ENCODE results near the gene ST6GAL2. TPM values are rescaled to one million over a fixed set of nuclear protein-coding genes. Genes with fewer than 3 reads are reported as not detected.
A peak's percentile ranks its signal among the peaks of the same experiment; 100 is the strongest.

The ST6GAL2 gene
- polyA plus RNA-seq, 1 of the 3 experiments (the other 2 are of a cell fraction): 0.77 TPM

DNA sequence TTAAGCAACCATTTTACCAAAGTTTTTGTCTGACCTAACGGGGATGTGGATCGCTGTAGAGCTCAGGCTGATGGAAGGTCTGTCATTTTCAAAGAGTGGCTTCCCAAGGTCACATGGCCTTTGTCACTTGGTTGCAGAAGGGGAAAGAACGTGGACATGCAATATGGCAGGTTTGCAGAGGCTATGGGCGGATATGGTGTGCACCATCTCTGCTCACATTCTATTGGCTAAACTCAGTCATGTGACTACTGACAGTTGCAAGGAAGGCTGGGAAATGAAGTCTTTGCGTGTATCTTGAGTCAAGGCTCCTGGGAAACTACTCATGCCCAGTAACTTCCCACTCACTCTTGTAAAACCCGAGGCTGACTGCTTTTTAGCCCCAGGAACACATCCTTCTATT lies 96.8 kb downstream of the ST6GAL2 start:
- DNase-seq: no peak

DNA sequence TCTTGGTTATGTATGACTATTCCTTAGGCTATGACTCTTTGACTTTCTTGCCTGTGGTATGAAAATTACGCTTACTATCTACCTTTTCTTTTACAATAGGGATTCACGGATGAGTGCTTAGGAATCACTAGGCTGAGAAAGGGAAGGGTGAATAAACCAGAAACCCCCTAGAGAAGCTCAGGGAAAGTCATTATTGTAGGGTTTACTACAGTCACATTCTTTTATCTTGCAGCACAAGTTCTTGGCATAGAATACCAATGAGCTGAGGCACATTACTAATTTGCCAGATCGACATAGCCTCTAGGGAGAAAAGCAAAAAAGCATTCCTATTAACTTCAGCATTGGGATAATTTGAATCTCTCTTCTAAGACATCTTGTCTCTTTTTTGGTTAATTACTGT lies 103.3 kb downstream of the ST6GAL2 start:
- 36% methylated on average over 3 of the region's 3 CpGs for WGBS (ENCODE audit: low lambda C conversion rate)
- Histone ChIP-seq H3K9me2 (no peaks in the 10 kb centered on the region), H3K36me3 (replicated peaks in 1 of 2; ENCODE audit: control insufficient read depth in 1 of 2, insufficient read depth in 2 of 2, low read length in 1 of 2) (no peaks in the 10 kb centered on the region), H3K9me3 (no peaks in the 10 kb centered on the region), H3F3A (replicated peaks; ENCODE audit: insufficient read depth) (no peaks in the 10 kb centered on the region), H3K79me2 (ENCODE audit: insufficient read depth) (no peaks in the 10 kb centered on the region), H3K4me1 (ENCODE audit: control insufficient read depth in 1 of 2, insufficient read depth in 2 of 2, low read depth in 1 of 2, low read length in 1 of 2) (no peaks in the 10 kb centered on the region), H3K9ac (no peak overlapping the region), H3K4me2 (no peak overlapping the region), H3K27me3 (ENCODE audit: insufficient read depth) (no peaks in the 10 kb centered on the region; the same call in 1 of the 2 replicates), H3K4me3 (ENCODE audit: low read depth in 2 of 2, low read length in 1 of 2) (no peak overlapping the region), H4K20me1 (ENCODE audit: insufficient read depth) (no peaks in the 10 kb centered on the region), H3K27ac (ENCODE audit: low read depth in 2 of 2, low read length in 1 of 2) (no peak overlapping the region), H2AFZ (ENCODE audit: low read depth) (no peak overlapping the region)
- ChIA-PET CTCF (no interaction called here), POLR2A (no interaction called here)
- DNase-seq: no peak
- TF ChIP-seq TAF1 (IDR thresholded peaks at IDR 0.05; ENCODE audit: borderline replicate concordance, low read depth, low read length): no peak
- no peak for TF ChIP-seq ELF1 (IDR thresholded peaks at IDR 0.05)
- no peak for TF ChIP-seq ZBTB33 (IDR thresholded peaks at IDR 0.05; ENCODE audit: borderline replicate concordance, low read depth)
- TF ChIP-seq NFIC (IDR thresholded peaks at IDR 0.05; ENCODE audit: borderline replicate concordance): no peak
- TF ChIP-seq YY1 (IDR thresholded peaks at IDR 0.05; ENCODE audit: low read depth): no peak
- no peak for TF ChIP-seq EP300 (IDR thresholded peaks at IDR 0.05; ENCODE audit: borderline replicate concordance in 1 of 2, low read depth in 1 of 2, low read length in 1 of 2)
- no peak for TF ChIP-seq GABPA (IDR thresholded peaks at IDR 0.05; ENCODE audit: low read depth)
- TF ChIP-seq POLR2AphosphoS5 (IDR thresholded peaks at IDR 0.05; ENCODE audit: low read depth, low read length): no peak
- no peak for TF ChIP-seq FOXJ3 (CRISPR knock-in tag; IDR thresholded peaks at IDR 0.05)

More for the DNA sequence above, 96.8 kb downstream of the ST6GAL2 start:
- no peaks in the 10 kb centered on the region for H3K4me1 ChIP-seq (ENCODE audit: control insufficient read depth in 1 of 2, insufficient read depth in 2 of 2, low read depth in 1 of 2, low read length in 1 of 2)
- no peak overlapping the region for H3K4me2 ChIP-seq
- CTCF ChIA-PET: interaction anchor here (1.1 to 1.2 kb wide), 2 partner anchors 11 to 16 kb away, joined by 3 to 4 read pairs; no protein-coding TSS in a partner anchor
- no peak for TF ChIP-seq ELF1 (IDR thresholded peaks at IDR 0.05)
- TF ChIP-seq, protein P1, sequence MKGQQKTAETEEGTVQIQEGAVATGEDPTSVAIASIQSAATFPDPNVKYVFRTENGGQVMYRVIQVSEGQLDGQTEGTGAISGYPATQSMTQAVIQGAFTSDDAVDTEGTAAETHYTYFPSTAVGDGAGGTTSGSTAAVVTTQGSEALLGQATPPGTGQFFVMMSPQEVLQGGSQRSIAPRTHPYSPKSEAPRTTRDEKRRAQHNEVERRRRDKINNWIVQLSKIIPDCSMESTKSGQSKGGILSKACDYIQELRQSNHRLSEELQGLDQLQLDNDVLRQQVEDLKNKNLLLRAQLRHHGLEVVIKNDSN (IDR thresholded peaks at IDR 0.05; ENCODE audit: borderline replicate concordance, low read depth): peak; percentile 73; the same call in 1 of the 2 replicates
- H4K20me1 ChIP-seq (ENCODE audit: insufficient read depth): no peaks in the 10 kb centered on the region
- H3K9me3 ChIP-seq: no peaks in the 10 kb centered on the region
- no peaks in the 10 kb centered on the region for H3K27me3 ChIP-seq (ENCODE audit: insufficient read depth)
- H3K27ac ChIP-seq (ENCODE audit: low read depth in 2 of 2, low read length in 1 of 2): no peak overlapping the region
- H3K4me3 ChIP-seq (ENCODE audit: low read depth in 2 of 2, low read length in 1 of 2): no peak overlapping the region
- POLR2A ChIA-PET: no interaction called here
- H3K9ac ChIP-seq: no peak overlapping the region
- WGBS (ENCODE audit: low lambda C conversion rate): 41% methylated on average over 6 of the region's 6 CpGs
- H3K79me2 ChIP-seq (ENCODE audit: insufficient read depth): no peaks in the 10 kb centered on the region
- H3F3A ChIP-seq (replicated peaks; ENCODE audit: insufficient read depth): no peaks in the 10 kb centered on the region
- no peak overlapping the region for H2AFZ ChIP-seq (ENCODE audit: low read depth)
- H3K9me2 ChIP-seq: no peaks in the 10 kb centered on the region
- no peaks in the 10 kb centered on the region for H3K36me3 ChIP-seq (replicated peaks in 1 of 2; ENCODE audit: control insufficient read depth in 1 of 2, insufficient read depth in 2 of 2, low read length in 1 of 2)
